ENCODE data around the gene MCM10. TPM values are rescaled to one million over a fixed set of nuclear protein-coding genes. Genes with fewer than 3 reads are reported as not detected.

The MCM10 gene
- total and polyA plus RNA-seq, 8 donors: 0.31 to 7.6 (median 2.9) TPM

DNA sequence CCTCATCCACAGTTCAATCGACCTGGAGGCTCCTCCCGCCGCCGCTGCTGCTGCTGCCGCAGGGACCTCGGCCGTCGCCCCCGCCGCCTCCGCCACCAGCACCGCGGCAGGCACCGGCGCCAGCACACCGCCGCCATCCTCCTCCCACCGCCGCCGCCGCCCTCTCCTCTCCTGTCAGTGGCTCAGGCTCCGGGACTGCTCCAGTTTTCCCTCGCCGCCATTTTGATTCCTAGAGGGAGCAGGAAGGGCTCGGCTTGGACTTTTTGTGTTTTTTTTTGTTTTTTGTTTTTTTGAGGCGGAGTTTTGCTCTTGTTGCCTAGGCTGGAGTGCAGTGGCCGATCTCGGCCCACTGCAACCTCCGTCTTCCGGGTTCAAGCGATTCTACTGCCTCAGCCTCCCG lies 3.0 kb upstream of the MCM10 start:
- TF ChIP-seq POLR2A (IDR thresholded peaks at IDR 0.05): no peak
- no peak for TF ChIP-seq POLR2AphosphoS5 (IDR thresholded peaks at IDR 0.05)
- no peak for TF ChIP-seq EP300 (IDR thresholded peaks at IDR 0.05)
- TF ChIP-seq, protein P1, sequence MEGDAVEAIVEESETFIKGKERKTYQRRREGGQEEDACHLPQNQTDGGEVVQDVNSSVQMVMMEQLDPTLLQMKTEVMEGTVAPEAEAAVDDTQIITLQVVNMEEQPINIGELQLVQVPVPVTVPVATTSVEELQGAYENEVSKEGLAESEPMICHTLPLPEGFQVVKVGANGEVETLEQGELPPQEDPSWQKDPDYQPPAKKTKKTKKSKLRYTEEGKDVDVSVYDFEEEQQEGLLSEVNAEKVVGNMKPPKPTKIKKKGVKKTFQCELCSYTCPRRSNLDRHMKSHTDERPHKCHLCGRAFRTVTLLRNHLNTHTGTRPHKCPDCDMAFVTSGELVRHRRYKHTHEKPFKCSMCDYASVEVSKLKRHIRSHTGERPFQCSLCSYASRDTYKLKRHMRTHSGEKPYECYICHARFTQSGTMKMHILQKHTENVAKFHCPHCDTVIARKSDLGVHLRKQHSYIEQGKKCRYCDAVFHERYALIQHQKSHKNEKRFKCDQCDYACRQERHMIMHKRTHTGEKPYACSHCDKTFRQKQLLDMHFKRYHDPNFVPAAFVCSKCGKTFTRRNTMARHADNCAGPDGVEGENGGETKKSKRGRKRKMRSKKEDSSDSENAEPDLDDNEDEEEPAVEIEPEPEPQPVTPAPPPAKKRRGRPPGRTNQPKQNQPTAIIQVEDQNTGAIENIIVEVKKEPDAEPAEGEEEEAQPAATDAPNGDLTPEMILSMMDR (IDR thresholded peaks at IDR 0.05): no peak
- H3K9me3 ChIP-seq: no peaks in the 10 kb centered on the region
- H3K4me3 ChIP-seq: peak overlapping the region; percentile 24 to 34 (median 26)
- intact Hi-C loops (cut with DNase I; ENCODE audit: low total_unique reads): no loop called here
- H3K4me1 ChIP-seq: peaks cover 14 to 20% (median 18%) of the 10 kb centered on the region in 4 donors
- peak overlapping the region in 1 of 5 donors; percentile 56 for H3K27ac ChIP-seq
- H3K36me3 ChIP-seq: no peaks in the 10 kb centered on the region
- no peaks in the 10 kb centered on the region for H3K27me3 ChIP-seq
- 31 to 58% (median 50%) methylated on average over 30 to 32 of the region's 32 CpGs for WGBS, 5 donors
- DNase-seq: peak in 1 of 2 donors; percentile 37

DNA sequence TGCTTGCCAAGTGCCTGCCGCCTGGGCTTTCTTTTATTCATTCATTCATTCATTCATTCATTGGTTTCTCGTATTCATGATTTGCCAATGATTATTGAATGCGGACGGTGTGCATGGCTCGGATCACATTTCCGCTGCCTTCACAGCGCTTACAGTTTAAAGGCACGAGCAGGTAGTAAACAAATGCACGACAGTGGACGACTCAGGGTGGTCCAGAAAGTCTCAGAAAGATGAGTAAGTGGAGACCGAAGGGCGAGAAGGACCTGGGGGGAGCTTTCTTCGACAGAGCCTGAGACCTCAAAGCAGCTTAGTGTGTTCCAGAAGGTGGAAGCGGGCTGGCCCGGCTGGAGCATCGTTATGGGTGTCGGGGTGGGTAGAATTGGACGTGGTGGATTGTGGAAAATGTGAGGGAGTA lies 506 bp downstream of the MCM10 start:
- H3K36me3 ChIP-seq: no peaks in the 10 kb centered on the region
- intact Hi-C loops (cut with DNase I; ENCODE audit: low total_unique reads): loop anchor here (10.0 kb wide), 1 partner anchor 133 kb away; no protein-coding TSS in a partner anchor
- H3K27me3 ChIP-seq: no peaks in the 10 kb centered on the region
- 2 to 6% (median 3%) methylated on average over 18 of the region's 18 CpGs for WGBS, 5 donors
- H3K9me3 ChIP-seq: no peaks in the 10 kb centered on the region
- H3K4me3 ChIP-seq: peak overlapping the region; percentile 44 to 59 (median 55)
- no peak for DNase-seq
- H3K4me1 ChIP-seq: peaks cover 14 to 20% (median 18%) of the 10 kb centered on the region in 4 donors
- peak overlapping the region in 2 of 5 donors; percentile 11 to 65 for H3K27ac ChIP-seq
- TF ChIP-seq POLR2A (IDR thresholded peaks at IDR 0.05) (no peak), POLR2AphosphoS5 (IDR thresholded peaks at IDR 0.05) (no peak), EP300 (IDR thresholded peaks at IDR 0.05) (no peak)
- TF ChIP-seq, protein P1 (IDR thresholded peaks at IDR 0.05): no peak

DNA sequence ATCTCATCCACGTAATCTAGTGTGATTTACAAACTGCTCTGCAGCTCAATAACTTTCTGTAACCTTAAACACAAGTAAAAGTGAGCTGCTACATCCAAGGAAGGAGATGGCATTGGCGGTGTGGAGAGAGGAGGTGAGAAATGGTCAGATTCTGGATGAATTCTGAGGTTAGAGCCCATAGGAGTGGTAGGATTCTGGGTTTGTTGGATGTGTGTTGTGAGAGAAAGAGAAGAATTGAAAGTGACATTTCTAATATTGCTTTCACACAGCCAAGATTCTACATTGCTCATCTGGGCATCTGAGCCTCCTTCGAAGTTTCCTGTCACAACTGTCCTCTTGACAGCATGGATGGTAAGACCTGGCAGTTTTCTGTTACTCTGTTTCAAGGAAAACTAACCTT lies 2.5 kb downstream of the MCM10 start:
- Histone ChIP-seq H3K27me3 (no peaks in the 10 kb centered on the region), H3K9me3 (no peaks in the 10 kb centered on the region), H3K4me3 (no peak overlapping the region), H3K4me1 (peaks cover 14 to 19% (median 17%) of the 10 kb centered on the region in 4 donors), H3K36me3 (no peaks in the 10 kb centered on the region), H3K27ac (no peak overlapping the region)
- WGBS, 5 donors: 87 to 90% (median 89%) methylated on average over 3 of the region's 3 CpGs
- TF ChIP-seq POLR2A (IDR thresholded peaks at IDR 0.05): no peak
- TF ChIP-seq EP300 (IDR thresholded peaks at IDR 0.05): no peak
- no peak for TF ChIP-seq POLR2AphosphoS5 (IDR thresholded peaks at IDR 0.05)
- TF ChIP-seq, protein P1 (IDR thresholded peaks at IDR 0.05): no peak
- intact Hi-C loops (cut with DNase I; ENCODE audit: low total_unique reads): loop anchor here (10.0 kb wide), 1 partner anchor 131 kb away; no protein-coding TSS in a partner anchor
- no peak for DNase-seq

DNA sequence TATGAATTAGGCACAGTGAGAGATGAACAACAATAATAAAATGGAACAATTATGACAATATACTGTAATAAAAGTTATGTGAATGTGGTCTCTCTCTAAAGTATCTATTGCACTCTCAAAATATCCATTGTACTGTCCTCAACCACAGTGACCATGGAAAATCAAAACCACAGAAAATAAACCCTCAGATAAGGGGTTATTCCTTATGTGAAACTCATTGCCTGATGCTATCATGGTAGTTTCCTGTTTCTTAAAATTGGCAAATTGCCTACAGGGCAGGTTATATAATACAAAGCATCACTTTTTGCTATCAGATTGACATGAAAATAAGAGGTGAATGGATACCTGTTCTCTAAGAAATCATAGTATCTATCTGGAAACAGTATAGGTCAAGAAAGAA lies 3.8 kb downstream of the MCM10 start:
- no peak overlapping the region for H3K27ac ChIP-seq
- intact Hi-C loops (cut with DNase I; ENCODE audit: low total_unique reads): loop anchor here (10.0 kb wide), 1 partner anchor 130 kb away; no protein-coding TSS in a partner anchor
- no peaks in the 10 kb centered on the region for H3K36me3 ChIP-seq
- H3K9me3 ChIP-seq: no peaks in the 10 kb centered on the region
- H3K4me1 ChIP-seq: peaks cover 14 to 18% (median 17%) of the 10 kb centered on the region in 4 donors
- no peaks in the 10 kb centered on the region for H3K27me3 ChIP-seq
- TF ChIP-seq, protein P1 (IDR thresholded peaks at IDR 0.05): no peak
- TF ChIP-seq POLR2AphosphoS5 (IDR thresholded peaks at IDR 0.05) (no peak), EP300 (IDR thresholded peaks at IDR 0.05) (no peak), POLR2A (IDR thresholded peaks at IDR 0.05) (no peak)
- H3K4me3 ChIP-seq: no peak overlapping the region
- DNase-seq: no peak
